CD4-positive, alpha-beta T cell treated with Interleukin-1 beta for 1 hour (primary cell): Measurements from ENCODE around the gene MACROD2.

ENCODE experiments used
- DNase-seq, 2 donors: peaks; one replicate each; pipeline ENCODE4 v3.0.0-alpha.2; 2020 to 2022

The MACROD2 gene

DNA sequence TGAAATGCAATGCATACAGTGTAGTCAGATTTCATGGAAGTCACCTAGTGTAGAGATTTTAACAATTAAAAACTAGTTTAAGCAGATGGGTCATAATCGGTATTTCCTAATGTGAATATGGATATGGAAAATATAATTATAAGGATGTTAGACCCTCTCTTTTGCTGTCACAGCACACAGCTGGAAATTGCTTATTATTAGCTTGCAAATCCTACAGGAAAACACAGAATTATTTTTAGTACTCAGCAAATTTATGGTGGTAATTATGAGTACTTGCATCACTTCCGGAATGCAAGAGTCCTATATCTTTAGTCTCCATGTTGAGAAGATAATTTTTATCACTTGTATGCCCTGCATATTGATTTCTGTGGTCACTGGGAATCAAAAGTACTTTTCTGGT, 1584.4 kb downstream of the MACROD2 start:
- DNase-seq: no peak

DNA sequence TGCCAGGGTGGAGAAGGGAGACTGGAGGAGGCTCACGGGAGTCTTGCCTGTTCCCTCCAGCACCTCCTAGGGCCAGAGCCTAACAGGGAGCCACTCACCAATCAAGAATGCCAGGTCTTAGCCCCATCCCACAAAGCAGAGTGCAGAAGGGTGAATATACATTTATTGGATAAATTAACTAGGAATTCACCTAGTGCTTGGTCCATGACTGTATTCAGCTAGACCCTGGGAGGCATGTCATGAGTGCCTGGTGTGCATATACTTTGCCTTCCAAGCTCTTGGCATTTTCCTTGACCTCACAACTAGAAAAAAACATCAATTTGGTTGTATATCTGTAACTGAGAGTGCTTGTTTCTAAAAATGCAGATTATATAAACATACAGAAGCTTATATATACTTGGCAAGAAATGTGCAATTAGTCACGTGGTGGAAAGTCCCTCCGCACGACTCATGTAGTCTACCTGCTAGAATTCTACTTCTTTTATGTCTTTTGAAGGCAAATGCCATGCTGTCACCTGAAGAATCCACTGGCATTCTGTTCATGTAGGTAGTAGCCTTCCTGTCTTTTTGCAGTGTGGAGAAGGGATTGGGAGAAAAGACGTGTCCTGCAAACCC, 1586.9 kb downstream of the MACROD2 start:
- no peak for DNase-seq

DNA sequence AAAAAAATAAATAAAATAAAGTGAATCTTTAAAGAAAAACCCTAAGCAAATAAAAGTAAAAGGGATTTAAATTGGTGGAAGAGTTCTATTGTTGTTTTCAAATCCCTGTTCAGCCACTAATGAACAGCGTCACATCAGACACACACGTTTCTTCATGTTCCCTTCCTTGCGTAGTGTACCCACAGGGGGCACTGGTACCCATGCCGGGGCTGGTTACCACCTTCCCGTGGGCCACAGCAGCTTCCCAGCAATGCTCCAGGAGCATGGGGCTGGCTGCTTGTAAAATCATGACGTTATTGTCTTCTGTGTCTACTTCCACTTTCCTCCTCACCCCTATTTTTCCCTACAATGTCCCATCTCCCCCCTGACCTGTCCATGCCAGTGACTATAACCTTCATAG, 1589.2 kb downstream of the MACROD2 start:
- DNase-seq: no peak

DNA sequence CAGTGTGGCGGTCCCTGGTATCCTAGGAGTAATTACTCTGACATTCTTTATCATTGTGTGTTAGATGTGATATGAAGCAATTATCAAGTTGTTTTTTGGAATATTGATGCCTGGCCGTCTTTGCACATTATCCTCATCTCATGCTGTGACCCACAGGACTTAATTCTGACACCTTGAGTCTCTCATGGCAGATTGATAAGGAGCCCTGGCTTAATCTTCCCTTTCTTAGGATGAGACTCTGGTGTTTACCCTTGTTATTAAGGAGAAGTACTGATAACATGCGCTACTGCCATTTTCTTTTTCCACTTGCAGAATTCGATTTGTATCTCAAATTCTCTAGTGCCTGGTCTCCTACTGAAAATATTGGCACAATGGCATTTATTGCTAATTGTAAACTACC, 1597.8 kb downstream of the MACROD2 start:
- no peak for DNase-seq

DNA sequence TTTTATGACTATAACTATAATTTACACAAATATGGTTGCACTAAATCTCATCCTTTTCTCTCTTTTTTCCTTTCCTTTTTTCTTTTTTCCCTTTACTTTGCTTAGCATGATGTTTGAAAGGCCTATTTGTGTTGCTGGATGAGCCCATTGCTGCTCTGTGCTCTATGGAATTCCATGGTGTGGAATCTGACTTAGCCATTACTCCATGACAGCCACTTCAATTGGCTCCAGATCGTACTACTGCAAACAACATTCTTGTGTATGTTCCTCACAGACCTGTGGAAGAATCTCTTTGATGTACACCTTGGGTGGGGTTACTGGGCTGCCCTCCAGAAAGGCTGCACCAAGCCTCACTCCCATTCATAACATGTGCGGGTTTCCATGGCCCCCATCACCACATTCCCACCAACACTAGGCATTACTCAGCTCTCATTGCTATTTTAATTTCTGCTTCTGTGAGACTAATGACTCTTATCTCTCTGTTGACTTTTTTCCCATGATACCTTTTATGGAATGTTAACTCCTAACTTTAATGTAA, 1598.9 kb downstream of the MACROD2 start:
- DNase-seq: no peak

DNA sequence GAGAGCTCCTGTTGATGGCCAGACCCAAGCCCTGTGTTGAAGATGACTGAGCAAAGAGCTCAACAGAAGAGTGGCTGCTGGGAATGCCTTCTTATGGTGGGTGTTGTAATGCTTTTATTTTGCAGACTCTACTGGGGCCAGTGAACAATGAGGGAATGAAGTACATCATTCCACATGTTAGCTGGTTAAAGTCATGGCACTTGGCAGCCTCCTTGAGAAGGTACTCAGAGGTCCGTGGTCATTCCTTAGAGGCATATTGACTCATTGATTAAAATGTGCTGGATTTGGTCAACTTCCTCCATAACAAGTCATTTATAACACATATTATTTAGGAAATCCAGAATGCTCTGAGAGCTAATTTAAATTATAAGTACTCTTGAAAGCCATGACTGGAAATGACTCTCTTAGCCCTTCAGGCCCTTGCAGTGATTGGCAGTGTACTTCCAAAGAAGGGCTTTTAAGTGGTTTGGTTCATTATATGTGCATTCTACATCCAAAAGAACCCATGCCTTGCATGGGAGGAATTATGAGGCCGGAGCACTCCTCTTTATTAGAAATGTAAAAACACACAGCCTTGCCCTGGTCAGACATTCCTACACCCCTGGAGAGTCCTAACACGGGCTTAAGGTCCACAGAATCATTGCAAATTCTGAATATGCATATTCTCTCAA, 1601.0 kb downstream of the MACROD2 start:
- no peak for DNase-seq

DNA sequence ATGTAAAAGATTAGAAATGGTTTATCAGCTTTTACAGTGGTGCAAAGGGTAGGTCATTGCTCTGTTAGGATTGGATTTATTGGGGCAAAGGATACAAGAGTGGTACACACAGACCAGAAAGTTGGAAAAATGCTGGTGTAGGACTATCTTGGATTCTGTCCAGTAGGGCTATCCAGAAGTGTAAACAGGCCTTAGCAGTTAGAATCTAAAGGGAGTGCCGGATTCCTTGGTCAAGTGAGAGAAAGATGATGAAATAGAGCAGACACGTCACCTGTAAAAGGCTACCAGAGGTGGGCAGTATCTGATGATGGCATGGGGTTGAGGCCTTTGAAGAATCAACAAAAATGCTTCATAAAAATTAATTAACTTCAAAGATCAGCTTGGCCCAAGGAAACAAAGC, 1602.0 kb downstream of the MACROD2 start:
- DNase-seq: no peak

DNA sequence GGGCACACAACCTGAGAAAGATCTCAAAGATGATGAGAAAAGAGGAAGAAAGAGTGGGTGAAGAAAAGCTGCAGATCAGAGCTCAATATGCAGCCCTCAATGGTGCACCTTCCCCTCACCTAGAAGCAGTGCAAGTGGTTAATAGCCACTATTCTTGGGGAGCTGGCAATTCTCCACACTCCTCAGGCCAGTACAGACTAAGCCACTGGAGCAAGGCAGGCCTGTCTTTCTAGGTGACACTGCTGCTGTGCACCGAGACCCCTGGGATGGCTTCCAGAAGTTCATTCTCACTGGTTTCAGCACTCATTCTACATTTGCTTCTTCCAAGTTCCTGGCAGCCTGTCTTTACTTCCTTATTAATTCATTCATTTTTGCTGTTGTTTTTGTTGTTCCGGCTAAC, 1604.6 kb downstream of the MACROD2 start:
- DNase-seq: no peak

DNA sequence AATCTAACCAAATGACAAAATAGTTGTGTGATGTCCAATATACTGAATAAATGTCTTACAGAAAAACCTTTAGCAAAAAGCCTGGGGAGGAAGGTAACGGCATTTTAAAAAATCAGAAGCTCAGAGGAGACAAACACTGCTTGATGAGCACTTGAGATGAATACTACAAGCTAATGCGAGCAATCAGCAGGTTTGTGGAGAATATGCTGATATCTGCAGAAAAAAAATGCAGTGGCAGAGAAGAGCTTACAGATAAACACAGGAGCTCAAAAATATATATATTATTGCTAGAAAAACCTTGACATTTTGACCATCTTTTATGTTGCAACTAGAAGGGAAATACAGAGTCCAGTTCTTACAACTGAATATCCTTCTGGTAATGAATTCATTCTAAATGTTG, 1605.2 kb downstream of the MACROD2 start:
- no peak for DNase-seq

DNA sequence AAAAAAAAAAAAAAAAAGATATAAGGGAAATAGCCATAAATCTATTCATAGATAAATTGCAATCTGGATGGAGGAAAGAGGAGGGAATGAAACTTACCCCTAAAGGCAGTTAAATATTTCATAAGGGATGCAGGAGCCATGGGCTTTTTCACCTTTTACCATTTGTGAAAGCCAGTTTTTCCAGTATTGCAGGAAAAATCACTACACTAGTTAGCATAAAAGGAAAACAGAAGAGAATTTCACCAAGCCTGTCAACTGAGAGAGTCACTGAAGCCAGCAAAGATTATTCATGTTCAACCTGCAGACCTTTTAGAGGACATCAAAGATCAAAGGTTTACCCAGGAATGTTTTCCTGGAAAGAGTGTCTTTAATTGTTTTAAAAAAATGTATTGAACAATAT, 1608.2 kb downstream of the MACROD2 start:
- no peak for DNase-seq

DNA sequence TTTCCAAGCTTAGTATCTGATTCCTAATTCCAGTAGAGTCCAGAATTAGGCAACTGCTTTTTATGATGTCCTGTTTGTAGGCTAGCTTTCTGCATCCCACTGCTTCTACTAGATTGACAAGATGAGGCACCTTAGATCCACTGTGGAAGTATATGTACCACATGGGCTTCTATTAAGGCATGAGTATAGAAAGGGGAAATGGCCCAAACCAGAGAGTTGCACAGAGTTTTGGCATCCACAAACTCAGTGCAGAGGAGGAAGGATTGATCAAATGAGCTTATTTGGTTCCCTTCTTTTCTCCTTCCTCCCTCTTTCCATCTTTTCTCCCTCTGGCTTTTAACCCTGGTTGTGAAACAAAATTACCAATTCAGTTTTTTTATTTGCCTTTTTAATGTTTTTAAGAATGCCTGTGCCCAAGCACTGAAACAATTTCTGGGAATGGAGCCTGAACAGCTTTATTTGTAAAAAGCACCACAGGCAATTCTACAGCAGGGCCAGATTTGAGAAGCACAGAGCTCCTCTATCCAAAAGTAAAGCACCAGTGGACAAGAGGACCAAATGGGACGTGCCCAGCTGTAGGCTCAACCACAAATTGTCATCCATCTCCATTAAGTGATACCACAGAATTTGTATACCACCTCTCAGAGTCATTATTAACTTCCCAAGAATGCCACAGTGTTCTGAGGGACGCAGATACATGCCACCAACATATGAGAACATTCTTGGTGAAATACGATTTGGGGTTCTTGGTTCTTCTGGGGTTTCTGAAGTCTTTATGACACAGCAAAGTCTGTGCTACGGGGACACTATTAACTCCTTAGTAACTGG, 1608.9 kb downstream of the MACROD2 start:
- no peak for DNase-seq

DNA sequence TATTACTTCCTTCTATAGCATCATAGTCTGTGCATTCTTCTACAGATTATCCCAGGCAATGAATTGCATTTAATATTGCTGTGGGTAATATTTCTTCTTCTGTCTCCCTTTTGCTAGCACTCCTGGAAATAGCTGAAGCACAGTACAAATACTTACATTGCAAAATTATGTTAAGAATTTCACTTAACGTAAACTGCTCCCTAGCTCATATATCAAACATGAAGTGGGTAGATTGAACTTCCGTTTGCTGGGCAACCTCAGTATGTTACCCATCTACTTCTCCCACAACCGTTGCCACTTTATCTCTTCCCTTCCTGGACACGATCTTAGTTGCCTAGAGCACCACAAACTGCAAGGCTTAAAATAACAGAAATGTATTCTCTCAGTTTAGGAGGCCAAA, 1614.6 kb downstream of the MACROD2 start:
- DNase-seq: no peak

DNA sequence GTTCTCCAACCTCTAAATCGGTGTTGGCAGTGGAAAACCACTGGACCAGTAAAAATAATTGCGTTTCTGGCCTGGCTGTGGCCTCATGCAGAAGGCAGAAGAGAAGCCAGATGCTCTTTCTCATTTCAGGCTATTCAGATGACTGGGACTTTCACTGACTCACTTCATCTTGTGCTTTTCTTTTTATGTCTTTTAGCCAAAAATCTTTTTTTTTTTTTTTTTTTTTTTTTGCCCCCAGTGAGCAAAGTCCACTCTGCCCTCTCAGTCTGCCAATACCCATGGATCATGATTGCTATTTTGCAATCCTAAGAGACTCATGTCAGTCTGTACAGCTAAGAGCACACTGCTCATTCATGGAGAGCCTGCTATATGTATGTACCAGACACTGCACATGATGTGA, 1615.5 kb downstream of the MACROD2 start:
- DNase-seq: no peak

DNA sequence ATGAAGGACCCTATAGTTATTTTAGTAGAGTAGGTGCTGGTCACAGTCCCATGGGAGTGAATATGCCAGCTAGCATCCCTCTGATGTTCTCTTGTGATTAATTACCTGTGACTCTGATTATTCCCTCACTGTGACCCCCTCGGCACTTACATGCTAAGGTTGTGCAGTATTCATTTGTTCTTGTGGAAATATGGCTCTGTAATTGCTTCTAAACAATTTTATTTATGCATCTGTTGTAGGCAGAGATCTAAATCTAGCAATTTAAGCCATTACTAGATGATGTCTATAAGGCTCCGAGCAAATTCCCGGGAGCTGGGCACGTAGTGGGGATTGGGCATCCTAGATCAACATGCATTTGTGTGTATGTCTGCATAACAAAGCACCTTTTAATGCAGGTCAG, 1616.2 kb downstream of the MACROD2 start:
- no peak for DNase-seq

DNA sequence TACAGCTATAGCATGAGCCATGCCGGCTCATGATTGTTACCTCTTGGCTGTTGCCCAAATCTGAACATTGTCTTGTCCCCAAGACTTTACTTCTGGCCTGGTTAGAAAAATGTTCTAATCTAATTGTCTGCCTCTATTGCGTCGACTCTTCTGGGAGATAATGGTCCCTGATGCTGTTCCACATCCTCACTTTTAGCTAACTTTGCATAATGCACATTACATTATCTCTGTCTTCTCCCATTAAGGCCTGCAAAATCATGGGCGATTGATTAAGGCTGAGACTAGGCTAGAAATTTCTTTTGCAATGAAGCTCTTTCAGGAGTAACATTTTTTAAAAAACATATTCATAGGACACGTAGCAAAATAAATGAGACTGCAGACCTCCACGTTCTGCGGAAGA, 1616.9 kb downstream of the MACROD2 start:
- DNase-seq: no peak

DNA sequence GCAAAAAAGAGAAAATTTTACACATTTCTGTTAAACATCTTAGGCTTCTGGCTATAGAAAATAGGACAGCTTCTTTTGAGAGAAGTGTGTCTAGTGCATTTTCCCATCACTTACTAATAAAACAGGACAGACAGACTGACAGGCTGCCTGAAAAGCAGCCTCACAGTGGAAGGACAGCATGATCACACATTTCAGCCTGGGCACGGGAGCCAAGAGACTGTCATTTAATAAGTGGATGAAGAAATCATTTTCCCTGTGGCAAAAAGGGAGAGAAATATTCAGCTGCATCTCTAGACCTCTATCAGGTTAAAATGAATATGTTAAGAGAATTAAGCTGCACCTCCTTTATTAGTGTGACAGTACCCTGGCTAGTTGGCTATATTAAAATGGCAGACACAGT, 1617.5 kb downstream of the MACROD2 start:
- DNase-seq: no peak

DNA sequence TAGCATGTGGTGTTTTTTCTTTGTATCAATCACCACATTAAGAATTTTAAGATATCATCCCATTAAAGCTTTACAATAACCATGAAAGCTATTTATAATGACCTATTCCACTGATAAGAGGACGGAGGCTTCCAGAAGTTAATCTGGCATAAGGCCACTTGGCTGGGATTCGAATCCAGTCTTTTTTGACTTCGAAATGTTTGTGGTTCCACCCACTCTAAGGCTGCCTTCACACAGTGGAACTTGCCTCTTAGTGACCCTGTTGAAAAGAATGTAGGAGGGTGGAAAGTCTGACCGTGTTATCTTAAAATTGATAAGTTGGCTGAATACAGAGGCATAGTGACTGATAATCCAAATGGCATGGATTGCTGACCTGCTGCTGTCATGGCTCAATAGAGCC, 1618.2 kb downstream of the MACROD2 start:
- DNase-seq: no peak

DNA sequence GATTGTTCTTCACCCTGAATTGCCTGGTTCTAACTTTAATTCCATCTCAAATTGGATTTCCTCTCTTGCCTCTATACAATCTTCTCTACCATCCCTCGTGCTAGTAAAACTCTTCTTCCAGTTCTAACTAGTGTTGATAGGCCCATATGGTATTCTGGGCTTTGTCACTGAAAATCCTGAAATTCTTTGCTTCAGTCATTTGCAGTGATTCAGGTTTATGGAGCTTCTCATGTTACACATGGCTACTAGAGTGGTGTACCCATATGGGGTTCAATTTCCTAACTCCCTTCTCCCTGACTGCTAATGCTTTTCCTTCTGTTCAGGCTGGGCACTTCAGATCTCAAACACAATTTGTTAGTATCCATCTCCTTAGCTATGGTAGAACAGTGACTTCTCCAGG, 1621.3 kb downstream of the MACROD2 start:
- no peak for DNase-seq

DNA sequence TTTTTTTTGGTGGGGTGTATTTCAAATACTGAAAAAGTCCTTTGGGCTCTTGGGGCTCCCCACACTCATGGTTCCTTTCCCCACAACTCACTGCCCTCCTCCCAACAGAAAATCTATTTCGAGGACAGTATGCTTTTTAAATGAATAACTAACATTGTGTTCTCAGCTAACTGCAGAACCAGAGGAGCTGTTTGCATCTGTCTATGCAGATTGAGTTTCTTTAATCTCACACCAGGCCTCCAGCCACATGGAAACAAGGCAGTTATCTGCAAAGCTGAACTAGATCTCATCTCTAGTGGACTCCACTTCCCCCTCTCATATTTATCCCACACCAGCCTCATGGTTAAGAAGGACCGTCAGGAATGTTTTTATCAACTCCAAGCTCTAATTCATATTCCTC, 1622.8 kb downstream of the MACROD2 start:
- DNase-seq: no peak

DNA sequence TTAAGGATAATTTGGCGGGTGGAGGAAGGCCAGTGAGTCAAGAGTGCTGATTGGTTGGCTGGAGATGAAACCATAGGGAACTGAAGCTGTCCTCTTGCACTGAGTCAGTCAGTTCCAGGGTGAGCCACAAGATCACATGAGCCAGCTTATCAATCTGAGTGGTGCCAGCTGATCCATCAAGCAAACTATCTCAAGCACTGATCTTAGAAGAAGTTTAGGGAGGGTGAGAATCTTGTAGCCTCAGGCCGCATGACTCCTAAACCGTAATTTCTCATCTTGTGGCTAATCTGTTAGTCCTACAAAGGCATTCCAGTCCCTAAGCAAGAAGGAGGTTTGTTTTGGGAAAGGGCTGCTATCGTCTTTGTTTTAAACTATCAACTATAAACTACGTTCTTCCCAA, 1623.6 kb downstream of the MACROD2 start:
- DNase-seq: no peak

DNA sequence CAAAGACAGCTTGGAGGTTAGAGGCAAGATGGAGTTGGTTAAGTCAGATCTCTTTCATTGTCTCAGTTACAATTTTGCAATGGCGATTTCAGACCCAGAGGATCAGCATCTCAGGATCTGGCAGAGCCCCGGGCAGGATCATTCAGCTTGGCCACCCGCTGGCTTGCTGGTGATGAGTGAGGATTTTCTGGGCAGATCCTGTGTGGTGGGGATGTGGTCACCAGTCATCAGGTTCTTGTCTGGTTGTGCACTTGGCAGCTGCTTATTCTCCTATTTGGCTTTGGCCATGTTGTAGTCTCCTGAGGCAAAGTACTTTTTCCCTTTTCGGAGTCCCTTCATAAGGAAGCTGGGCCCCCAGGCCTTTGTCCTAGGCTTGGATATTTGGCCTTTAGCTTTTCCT, 1624.0 kb downstream of the MACROD2 start:
- DNase-seq: no peak

DNA sequence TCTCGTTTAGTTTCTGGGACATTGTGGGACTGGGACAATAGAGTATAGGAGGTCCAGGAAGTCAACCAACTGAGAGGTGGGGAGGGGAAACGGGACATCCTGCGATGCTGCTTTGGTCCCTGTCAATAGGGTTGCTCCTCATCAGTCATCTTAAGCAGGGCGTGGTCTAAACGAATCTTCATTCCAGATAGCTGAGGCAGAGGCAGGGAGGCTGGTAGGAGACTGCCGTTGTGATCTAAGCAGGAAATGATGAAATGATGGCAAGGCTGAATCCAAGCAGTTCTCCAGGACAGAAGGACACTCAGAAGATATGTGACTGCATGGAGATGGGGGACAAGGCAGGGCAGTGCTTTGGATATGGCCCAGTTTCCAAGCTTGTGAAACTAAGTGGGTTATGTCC, 1624.5 kb downstream of the MACROD2 start:
- no peak for DNase-seq

DNA sequence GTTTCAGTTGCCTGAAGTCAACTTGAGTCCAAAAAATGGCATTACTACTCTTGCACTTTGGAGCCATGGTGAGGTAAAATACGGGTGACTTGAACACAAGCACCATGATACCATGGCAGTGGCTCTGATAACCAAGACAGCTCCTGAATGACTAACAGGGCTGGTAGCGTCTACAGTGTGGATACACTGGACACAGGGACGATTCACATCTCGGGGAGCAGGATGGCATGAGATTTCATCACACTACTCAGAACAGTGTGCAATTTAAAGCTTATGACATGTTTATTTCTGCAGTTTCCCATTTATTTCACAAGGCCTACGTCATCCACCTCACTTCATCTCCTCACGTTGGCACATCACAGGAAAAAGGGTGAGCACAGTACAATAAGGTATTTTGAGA, 1627.1 kb downstream of the MACROD2 start:
- no peak for DNase-seq

DNA sequence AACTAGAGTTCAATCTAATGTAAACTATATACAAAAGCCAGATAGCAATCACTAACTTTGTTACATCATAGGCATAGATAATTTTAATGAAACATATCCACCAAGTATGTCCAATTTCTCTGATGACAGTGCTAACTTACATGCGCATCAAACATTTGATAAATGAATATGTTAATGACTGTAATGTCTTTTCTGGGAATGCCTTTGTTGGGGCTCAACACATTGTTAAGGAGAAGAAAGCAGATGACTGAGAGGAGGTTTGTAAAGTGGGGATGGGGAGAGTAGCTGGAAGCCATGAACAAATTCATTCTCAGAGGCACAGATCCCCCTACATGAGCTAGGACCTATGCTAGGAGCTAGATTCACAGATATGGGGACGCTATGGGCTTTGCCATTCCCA, 1627.9 kb downstream of the MACROD2 start:
- DNase-seq: no peak
